Mesothelial cell of epicardium (in vitro differentiated cells): Measurements from ENCODE around the gene ECE1. TPM values are rescaled to one million over a fixed set of nuclear protein-coding genes. Genes with fewer than 3 reads are reported as not detected.
A peak's percentile ranks its signal among the peaks of the same experiment; 100 is the strongest.

Experiments used
- DNase-seq, 2 experiments: peaks; one replicate each; pipeline ENCODE4 v3.0.0; 2021; ENCODE audit warnings: low spot score in 2 of 2; ENCODE audit not compliant: unreplicated experiment in 2 of 2
- H3K27ac Mint-ChIP-seq: 2 replicates; pipeline ENCODE4 v1.8.0; 2021; ENCODE audit warnings: mixed read lengths
- H3K27me3 Mint-ChIP-seq: 2 replicates; pipeline ENCODE4 v1.8.0; 2021; ENCODE audit warnings: low read depth, mixed read lengths
- H3K36me3 Mint-ChIP-seq: 2 replicates; pipeline ENCODE4 v1.8.0; 2021; ENCODE audit warnings: mixed read lengths
- H3K4me1 Mint-ChIP-seq: 2 replicates; pipeline ENCODE4 v1.8.0; 2021; ENCODE audit warnings: mixed read lengths
- H3K4me3 Mint-ChIP-seq: 2 replicates; pipeline ENCODE4 v1.8.0; 2021; ENCODE audit warnings: mild to moderate bottlenecking, moderate library complexity, mixed read lengths
- H3K9me3 Mint-ChIP-seq: 2 replicates; pipeline ENCODE4 v1.8.0; 2021; ENCODE audit warnings: mixed read lengths
- total RNA-seq: library from RNA; stranded (reverse); gene quantifications from 3 replicates; pipeline ENCODE4 v1.2.1, GENCODE V29; 2021
- TF ChIP-seq, protein P1 (sequence below): fragments of 200-600 bp; sonication (generic); IDR thresholded peaks from one replicate; pipeline ENCODE4 v1.5.0; 2021; ENCODE audit warnings: antibody characterized with exemption; ENCODE audit not compliant: unreplicated experiment

ECE1 gene
- total RNA-seq, 1 donor from 2014 or later, result 41.1 TPM

DNA sequence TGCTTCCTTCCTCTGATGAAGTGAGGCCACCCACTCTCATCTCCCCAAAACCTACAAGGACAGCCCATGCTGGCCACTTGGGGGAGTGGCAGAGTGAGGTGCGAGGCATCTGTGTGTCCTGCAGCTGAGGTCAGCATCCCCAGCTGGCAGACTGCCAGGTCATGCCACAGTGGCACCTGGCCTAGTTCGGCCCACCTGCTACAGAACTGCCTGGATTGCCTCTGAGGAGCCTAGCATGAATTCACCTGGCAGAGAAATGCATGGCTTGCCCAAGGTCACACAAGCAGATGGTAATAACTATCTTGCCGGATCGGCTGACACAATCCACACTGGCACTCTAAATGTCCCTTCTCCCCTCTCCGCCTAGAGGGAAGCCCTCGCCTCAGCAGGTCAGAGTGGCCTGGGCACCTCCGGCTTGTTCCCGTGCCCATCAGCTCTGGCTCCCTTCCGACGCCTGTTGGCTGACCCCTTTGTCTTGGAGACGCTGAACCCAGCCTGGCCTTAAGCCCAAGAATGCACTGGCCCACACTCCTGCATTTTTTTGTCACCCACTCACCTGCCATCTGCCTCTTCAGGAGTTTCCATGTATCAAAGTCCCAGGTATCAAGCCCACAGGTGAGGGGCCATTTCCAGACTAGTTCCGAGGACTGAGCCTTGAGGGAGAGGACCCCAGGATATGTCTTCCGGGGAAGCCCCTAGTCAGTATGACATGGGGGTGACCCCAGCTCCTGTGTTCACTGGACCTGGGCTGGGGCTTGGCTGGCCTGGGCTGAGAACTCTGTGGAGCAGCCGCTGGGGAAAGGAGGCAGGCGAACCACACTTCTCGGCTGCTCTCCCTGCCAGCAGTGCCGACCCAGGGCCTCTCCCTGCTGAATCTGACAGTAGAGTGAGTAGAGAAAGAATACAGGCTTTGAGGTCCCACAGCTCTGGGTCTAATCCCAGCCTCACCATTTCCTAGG, 21.7 kb downstream of the ECE1 start:
- Mint-ChIP-seq H3K27ac (no peak overlapping the region), H3K36me3 (peaks cover 9% of the 10 kb centered on the region), H3K9me3 (peaks cover 3% of the 10 kb centered on the region), H3K4me1 (peaks cover 4% of the 10 kb centered on the region), H3K27me3 (no peaks in the 10 kb centered on the region), H3K4me3 (no peak overlapping the region)
- DNase-seq, result no peak
- TF ChIP-seq, protein P1, sequence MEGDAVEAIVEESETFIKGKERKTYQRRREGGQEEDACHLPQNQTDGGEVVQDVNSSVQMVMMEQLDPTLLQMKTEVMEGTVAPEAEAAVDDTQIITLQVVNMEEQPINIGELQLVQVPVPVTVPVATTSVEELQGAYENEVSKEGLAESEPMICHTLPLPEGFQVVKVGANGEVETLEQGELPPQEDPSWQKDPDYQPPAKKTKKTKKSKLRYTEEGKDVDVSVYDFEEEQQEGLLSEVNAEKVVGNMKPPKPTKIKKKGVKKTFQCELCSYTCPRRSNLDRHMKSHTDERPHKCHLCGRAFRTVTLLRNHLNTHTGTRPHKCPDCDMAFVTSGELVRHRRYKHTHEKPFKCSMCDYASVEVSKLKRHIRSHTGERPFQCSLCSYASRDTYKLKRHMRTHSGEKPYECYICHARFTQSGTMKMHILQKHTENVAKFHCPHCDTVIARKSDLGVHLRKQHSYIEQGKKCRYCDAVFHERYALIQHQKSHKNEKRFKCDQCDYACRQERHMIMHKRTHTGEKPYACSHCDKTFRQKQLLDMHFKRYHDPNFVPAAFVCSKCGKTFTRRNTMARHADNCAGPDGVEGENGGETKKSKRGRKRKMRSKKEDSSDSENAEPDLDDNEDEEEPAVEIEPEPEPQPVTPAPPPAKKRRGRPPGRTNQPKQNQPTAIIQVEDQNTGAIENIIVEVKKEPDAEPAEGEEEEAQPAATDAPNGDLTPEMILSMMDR, result no peak

DNA sequence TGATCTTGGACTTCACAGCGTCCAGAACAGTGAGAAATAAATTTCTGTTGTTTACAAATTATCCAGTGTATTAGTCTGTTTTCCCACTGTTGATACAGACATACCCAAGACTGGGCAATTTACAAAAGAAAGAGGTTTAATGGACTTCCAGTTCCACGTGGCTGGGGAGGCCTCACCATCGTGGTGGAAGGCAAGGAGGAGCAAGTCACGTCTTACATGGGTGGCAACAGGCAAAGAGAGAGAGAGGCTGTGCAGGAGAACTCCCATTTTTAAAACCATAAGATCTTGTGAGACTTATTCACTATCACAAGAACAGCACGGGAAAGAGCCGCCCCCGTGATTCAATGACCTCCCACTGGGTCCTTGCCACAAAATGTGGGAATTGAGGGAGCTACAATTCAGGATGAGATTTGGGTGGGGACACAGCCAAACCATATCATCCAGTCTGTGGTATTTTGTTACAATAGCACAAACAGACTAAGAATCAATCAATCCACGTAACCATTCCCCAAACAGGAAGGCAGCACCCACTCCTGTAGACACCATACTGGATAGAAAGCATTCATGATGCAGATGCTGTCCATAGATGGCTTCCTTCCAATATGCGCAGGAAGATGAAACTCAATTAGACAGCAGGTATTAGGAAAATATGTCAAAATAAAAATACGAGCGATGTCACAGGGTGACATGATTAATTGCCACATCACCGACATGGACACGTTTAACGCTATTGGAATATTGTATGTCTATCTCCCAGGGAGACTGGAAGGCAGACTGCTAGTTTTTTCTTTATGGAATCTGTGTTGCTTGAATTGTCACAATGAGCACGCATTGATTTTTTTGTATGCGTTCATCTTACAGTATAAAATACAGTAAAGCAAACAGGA, 22.8 kb downstream of the ECE1 start:
- Mint-ChIP-seq H3K9me3 (peaks cover 3% of the 10 kb centered on the region), H3K4me3 (no peak overlapping the region), H3K27ac (peak overlapping the region; percentile 71), H3K36me3 (peaks cover 9% of the 10 kb centered on the region), H3K4me1 (peaks cover 10% of the 10 kb centered on the region), H3K27me3 (no peaks in the 10 kb centered on the region)
- no peak for DNase-seq
- TF ChIP-seq, protein P1, result no peak

DNA sequence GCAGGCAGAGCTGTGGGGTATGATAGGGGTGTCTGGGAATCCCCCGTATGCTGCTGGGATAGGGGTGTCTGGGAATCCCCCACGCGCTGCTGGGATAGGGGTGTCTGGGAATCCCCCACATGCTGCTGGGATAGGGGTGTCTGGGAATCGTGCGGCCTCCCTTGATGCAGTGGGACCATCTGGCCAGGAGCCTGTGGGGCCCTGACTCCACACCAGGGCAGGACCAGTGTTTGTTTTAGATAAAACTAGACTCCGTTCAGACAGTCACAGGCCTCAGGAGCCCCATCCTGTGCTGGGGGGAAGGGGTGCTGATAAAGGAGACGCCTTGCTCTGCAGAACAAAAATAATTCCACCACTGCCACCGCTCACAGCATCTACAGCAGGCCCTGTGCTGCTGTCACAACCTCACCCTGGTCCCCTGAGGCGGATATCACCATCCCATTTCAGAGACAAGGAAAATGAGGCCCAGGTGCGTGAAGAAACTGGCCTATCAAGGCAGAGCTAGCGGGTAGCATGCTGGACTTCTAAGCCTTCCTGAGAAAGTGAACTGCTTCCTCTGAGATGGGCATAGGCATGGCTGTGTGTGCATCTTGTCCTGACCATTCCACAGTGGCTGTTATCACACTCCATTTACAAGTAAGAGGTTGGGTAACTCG, 24.0 kb downstream of the ECE1 start:
- Mint-ChIP-seq H3K4me1 (peaks cover 16% of the 10 kb centered on the region), H3K36me3 (peaks cover 6% of the 10 kb centered on the region)

DNA sequence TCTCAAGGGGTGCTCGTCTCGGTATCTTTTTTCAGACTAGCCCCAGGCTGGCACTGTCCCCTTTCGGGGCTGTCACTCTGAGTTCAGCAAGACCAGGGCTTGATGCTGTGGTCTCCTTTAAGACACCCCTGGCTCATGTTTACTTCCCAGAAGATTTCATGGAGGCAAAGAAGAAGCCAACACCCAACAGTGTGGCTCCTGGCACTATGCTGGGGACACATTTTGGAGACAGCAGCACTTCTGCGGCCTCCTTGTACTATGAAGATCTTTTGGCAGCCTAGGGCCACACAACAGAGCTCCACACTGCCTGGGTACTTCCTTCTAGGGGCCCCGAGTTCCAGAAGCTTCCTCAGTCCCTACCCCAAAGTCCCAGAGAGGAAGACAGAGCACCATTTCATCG, 24.6 kb downstream of the ECE1 start:
- no peak overlapping the region for H3K27ac Mint-ChIP-seq

More for the DNA sequence above, 24.0 kb downstream of the ECE1 start:
- H3K4me3 Mint-ChIP-seq, result no peak overlapping the region
- TF ChIP-seq, protein P1, result no peak
- no peak for DNase-seq
- peaks cover 3% of the 10 kb centered on the region for H3K9me3 Mint-ChIP-seq
- peak overlapping the region; percentile 16 for H3K27ac Mint-ChIP-seq
- no peaks in the 10 kb centered on the region for H3K27me3 Mint-ChIP-seq

DNA sequence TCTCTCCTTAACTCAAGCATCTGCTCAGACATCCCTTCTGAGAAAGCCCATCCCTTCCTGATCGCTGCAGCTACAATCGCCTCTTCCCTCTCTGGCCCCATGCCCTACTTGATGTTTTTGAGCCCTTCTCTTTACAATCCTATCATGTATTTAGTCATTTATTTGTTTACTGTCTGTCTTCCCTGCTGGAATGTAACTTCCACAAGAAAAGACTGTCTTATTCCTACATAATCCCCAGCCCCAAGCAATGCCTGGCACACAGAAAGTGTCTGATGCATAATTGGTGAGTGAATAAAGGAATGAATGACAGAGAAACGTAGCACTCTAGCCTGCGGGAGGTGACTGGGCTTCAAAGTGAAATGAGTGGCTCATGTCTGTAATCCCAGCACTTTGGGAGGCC, 25.4 kb downstream of the ECE1 start:
- Mint-ChIP-seq H3K36me3 (peaks cover 6% of the 10 kb centered on the region), H3K4me3 (no peak overlapping the region), H3K27me3 (no peaks in the 10 kb centered on the region), H3K27ac (peak overlapping the region; percentile 19), H3K9me3 (peaks cover 3% of the 10 kb centered on the region), H3K4me1 (peaks cover 16% of the 10 kb centered on the region)
- TF ChIP-seq, protein P1, result no peak
- DNase-seq, result no peak

More for the DNA sequence above, 24.6 kb downstream of the ECE1 start:
- H3K36me3 Mint-ChIP-seq, result peaks cover 6% of the 10 kb centered on the region
- peaks cover 3% of the 10 kb centered on the region for H3K9me3 Mint-ChIP-seq
- H3K4me3 Mint-ChIP-seq, result no peak overlapping the region
- H3K4me1 Mint-ChIP-seq, result peaks cover 16% of the 10 kb centered on the region
- no peaks in the 10 kb centered on the region for H3K27me3 Mint-ChIP-seq
- no peak for DNase-seq
- TF ChIP-seq, protein P1, result no peak
